ENCODE data around the gene SLC13A3.

- TF ChIP-seq CTCF (conservative IDR thresholded peaks at IDR 0.05; ENCODE audit: low read length) (no peak), EZH2phosphoT487 (IDR thresholded peaks at IDR 0.05; ENCODE audit: borderline replicate concordance) (no peak)
Observed at GRCh38 chr20:46562009-46562372, 89.3 kb downstream of the SLC13A3 start.
